GM19395 (cell line): Measurements from ENCODE around the gene TTC31.
"Not testable (repeated sequence)": the region's sequence is repeated elsewhere in the genome, so short reads cannot be mapped to it uniquely, and the experiment has no call there.

Source experiments
- ATAC-seq: cut with Tn5 transposase; IDR thresholded peaks from one replicate; pipeline ENCODE4 v1.9.1; 2021; ENCODE audit warnings: mild to moderate bottlenecking, moderate library complexity; ENCODE audit not compliant: unreplicated experiment

The TTC31 gene

GRCh38 chr2:74482801-74483674 is at the start of gene TTC31, which contains the start of gene CCDC142:
TTC31 (plus strand) TSS chr2:74483081; CDS start chr2:74483096, 15 bp downstream.
CCDC142 (minus strand) TSS chr2:74482998; CDS start chr2:74482837, 161 bp downstream.
- ATAC-seq: peak; percentile 94

GRCh38 chr2:74436111-74436805 is 46.6 kb upstream of the TTC31 start:
- no peak for ATAC-seq

- no peak for ATAC-seq
These were observed 45.8 kb upstream of the TTC31 start for GRCh38 chr2:74436848-74437695.

- no peak for ATAC-seq
These were observed 44.6 kb upstream of the TTC31 start for GRCh38 chr2:74438248-74438647.

- no peak for ATAC-seq
These were observed 43.5 kb upstream of the TTC31 start for GRCh38 chr2:74439373-74439772.

GRCh38 chr2:74439803-74440377 is 43.0 kb upstream of the TTC31 start:
- no peak for ATAC-seq

- peak; percentile 83 for ATAC-seq
These were observed 42.3 kb upstream of the TTC31 start for GRCh38 chr2:74440378-74441169.

- no peak for ATAC-seq
These were observed 41.7 kb upstream of the TTC31 start for GRCh38 chr2:74441170-74441689.

- no peak for ATAC-seq
These were observed 41.0 kb upstream of the TTC31 start, which contains the start of gene RTKN for GRCh38 chr2:74441690-74442482. RTKN (minus strand) TSS chr2:74441937; CDS start chr2:74441816, 121 bp downstream.

- not testable (repeated sequence) for ATAC-seq
These were observed 40.2 kb upstream of the TTC31 start for GRCh38 chr2:74442483-74443297.

- no peak for ATAC-seq
These were observed 38.2 kb upstream of the TTC31 start for GRCh38 chr2:74444498-74445318.

GRCh38 chr2:74447230-74447999 is 35.5 kb upstream of the TTC31 start:
- ATAC-seq: no peak

GRCh38 chr2:74448771-74449170 is 34.1 kb upstream of the TTC31 start:
- ATAC-seq: no peak

- no peak for ATAC-seq
These were observed 32.2 kb upstream of the TTC31 start for GRCh38 chr2:74450570-74451190.

- peak; percentile 42 for ATAC-seq
These were observed 28.0 kb upstream of the TTC31 start, which contains the start of gene INO80B for GRCh38 chr2:74454654-74455511. INO80B (plus strand) TSS chr2:74455087; CDS start chr2:74455117, 30 bp downstream.
